ENCODE results near the gene SLC24A3.

DNA sequence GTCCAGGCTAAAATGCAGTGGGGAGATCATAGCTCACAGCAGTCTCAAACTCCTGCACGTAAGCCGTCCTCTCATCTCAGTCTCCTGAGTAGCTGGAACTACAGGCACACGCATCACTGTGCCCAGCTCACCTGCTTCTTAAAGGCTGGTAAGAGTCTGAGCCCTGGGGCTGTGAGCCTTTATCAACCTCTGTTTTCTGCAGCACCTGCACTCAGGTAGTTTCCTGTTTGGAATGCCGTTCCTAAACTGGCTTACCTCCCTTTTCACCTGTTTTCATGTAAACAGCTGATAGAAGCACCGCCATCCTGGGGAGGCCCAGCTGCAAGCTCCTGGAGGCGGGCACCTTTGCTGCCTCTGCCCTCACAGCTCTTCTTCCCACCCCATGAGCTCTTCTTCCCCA, 45.4 kb downstream of the SLC24A3 start:
- TF ChIP-seq EZH2 (IDR thresholded peaks at IDR 0.05; ENCODE audit: borderline replicate concordance, low read depth, low read length, poor library complexity, severe bottlenecking): no peak
- TF ChIP-seq, protein P1, sequence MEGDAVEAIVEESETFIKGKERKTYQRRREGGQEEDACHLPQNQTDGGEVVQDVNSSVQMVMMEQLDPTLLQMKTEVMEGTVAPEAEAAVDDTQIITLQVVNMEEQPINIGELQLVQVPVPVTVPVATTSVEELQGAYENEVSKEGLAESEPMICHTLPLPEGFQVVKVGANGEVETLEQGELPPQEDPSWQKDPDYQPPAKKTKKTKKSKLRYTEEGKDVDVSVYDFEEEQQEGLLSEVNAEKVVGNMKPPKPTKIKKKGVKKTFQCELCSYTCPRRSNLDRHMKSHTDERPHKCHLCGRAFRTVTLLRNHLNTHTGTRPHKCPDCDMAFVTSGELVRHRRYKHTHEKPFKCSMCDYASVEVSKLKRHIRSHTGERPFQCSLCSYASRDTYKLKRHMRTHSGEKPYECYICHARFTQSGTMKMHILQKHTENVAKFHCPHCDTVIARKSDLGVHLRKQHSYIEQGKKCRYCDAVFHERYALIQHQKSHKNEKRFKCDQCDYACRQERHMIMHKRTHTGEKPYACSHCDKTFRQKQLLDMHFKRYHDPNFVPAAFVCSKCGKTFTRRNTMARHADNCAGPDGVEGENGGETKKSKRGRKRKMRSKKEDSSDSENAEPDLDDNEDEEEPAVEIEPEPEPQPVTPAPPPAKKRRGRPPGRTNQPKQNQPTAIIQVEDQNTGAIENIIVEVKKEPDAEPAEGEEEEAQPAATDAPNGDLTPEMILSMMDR (conservative IDR thresholded peaks at IDR 0.05; ENCODE audit: low read depth, low read length): no peak
